HepG2 (cell line): ENCODE results near the gene ZNF821. TPM values are rescaled to one million over a fixed set of nuclear protein-coding genes. Genes with fewer than 3 reads are reported as not detected.

Source experiments
- ATAC-seq: fragments of 200-7000 bp; cut with Tn5 transposase; 3 replicates; pipeline ENCODE4 v1.9.1; 2020; ENCODE audit warnings: mild to moderate bottlenecking, moderate library complexity
- BruUV-seq: library from RNA; stranded (reverse); fragments of 400-500 nt; replicated peaks from 2 replicates; lab custom pipeline; 2021; lab: Mats Ljungman, UMichigan
- CTCF ChIA-PET: fragments of 300-600 bp; formaldehyde crosslinking; extraction: SDS; loops from one replicate; lab custom pipeline; 2021; ENCODE audit warnings: low total read pairs, inconsistent platforms, low intra/inter-chr PET ratio; lab: Yijun Ruan, JAX
- POLR2A ChIA-PET: fragments of 350-600 bp; sonication (Branson Sonifier 250); formaldehyde crosslinking; loops from one replicate; lab custom pipeline; 2020; ENCODE audit warnings: antibody characterized with exemption, inconsistent platforms; lab: Yijun Ruan, JAX
- DNase-seq: peaks from one replicate; pipeline ENCODE4 v3.0.0-alpha.2; 2015; ENCODE audit warnings: low spot score
- FAIRE-seq: peaks from 3 replicates; lab custom pipeline; 2011; peaks lifted over from hg19 to GRCh38; lab: Jason Lieb, UNC
- H2AFZ ChIP-seq: one replicate; pipeline ENCODE4 v1.6.1; 2011; ENCODE audit warnings: low read length, inconsistent platforms
- H3K27ac ChIP-seq: fragments of 300-600 bp; 3 replicates; pipeline ENCODE4 v1.8.0; 2011; ENCODE audit warnings: mixed run types, mild to moderate bottlenecking, mixed read lengths, low read length, inconsistent platforms; ENCODE audit not compliant: insufficient read depth; ENCODE audit errors: extremely low read length
- H3K27me3 ChIP-seq, 2 experiments: fragments of 200-600 bp in 1 of 2; 2 replicates in 1 of 2; 3 replicates in 1 of 2; pipeline versions ENCODE4 v1.6.0 to v1.8.0; 2011; ENCODE audit warnings: low read length in 2 of 2, mild to moderate bottlenecking in 2 of 2, moderate library complexity in 2 of 2, inconsistent platforms in 1 of 2; ENCODE audit not compliant: insufficient read depth in 2 of 2, control insufficient read depth in 1 of 2
- H3K36me3 ChIP-seq, 2 experiments: fragments of 200-600 bp in 1 of 2; replicated peaks in 1 of 2; 2 replicates in 1 of 2; 3 replicates in 1 of 2; pipeline versions ENCODE4 v1.5.1 to v1.8.0; 2011; ENCODE audit warnings: low read length in 2 of 2, inconsistent platforms in 1 of 2; ENCODE audit not compliant: insufficient read depth in 2 of 2, control insufficient read depth in 1 of 2
- H3K4me1 ChIP-seq: 2 replicates; pipeline ENCODE4 v1.5.1; 2012; ENCODE audit warnings: low read length, inconsistent platforms; ENCODE audit not compliant: insufficient read depth
- H3K4me2 ChIP-seq: 2 replicates; pipeline ENCODE4 v1.6.0; 2011; ENCODE audit warnings: low read depth, low read length, inconsistent platforms
- H3K4me3 ChIP-seq, 3 experiments: fragments of 200-600 bp in 1 of 3; sonication (generic), shearing (Covaris generic) in 1 of 3; replicated peaks in 1 of 3; 2 replicates each; pipeline ENCODE4 v1.5.1; 2011 to 2016; ENCODE audit warnings: low read length in 3 of 3, inconsistent platforms in 2 of 3, low read depth in 2 of 3, mild to moderate bottlenecking in 2 of 3, control low read depth in 1 of 3, mixed read lengths in 1 of 3; ENCODE audit not compliant: insufficient read depth in 1 of 3
- H3K79me2 ChIP-seq: one replicate; pipeline ENCODE4 v1.6.1; 2011; ENCODE audit warnings: low read length, inconsistent platforms; ENCODE audit not compliant: insufficient read depth
- H3K9ac ChIP-seq: 2 replicates; pipeline ENCODE4 v1.6.0; 2011; ENCODE audit warnings: mild to moderate bottlenecking, low read depth, low read length, inconsistent platforms; ENCODE audit not compliant: insufficient read depth
- H3K9me3 ChIP-seq: 2 replicates; pipeline ENCODE4 v1.5.1; 2012; ENCODE audit warnings: mild to moderate bottlenecking, low read length
- H4K20me1 ChIP-seq: 2 replicates; pipeline ENCODE4 v1.6.0; 2011; ENCODE audit warnings: inconsistent platforms, mild to moderate bottlenecking, low read length, moderate library complexity; ENCODE audit not compliant: insufficient read depth
- POLR2AphosphoS2 ChIP-seq: IDR thresholded peaks from 2 replicates; pipeline ENCODE4 v1.6.1; 2011; ENCODE audit warnings: low read depth, low read length, improper control_type of control experiment
- RBM22 ChIP-seq: fragments of 200-400 bp; formaldehyde crosslinking; optimal IDR thresholded peaks from 2 replicates; pipeline ENCODE3; 2017; ENCODE audit warnings: mild to moderate bottlenecking, low read length, moderate library complexity
- WGBS: methylation state at CpG from one replicate; pipeline ENCODE4 v1.1.6; 2017; ENCODE audit warnings: low lambda C conversion rate; 5-methylcytosine and 5-hydroxymethylcytosine counted together
- in situ Hi-C: cut with HindIII; loops from 2 replicates; pipeline ENCODE4 v1.10.0; 2017; ENCODE audit warnings: low pct_unique_long_range_greater_than_20kb; ENCODE audit not compliant: extremely low pct_ligation_motif_present
- intact Hi-C: fragments of 100-400 bp; cut with micrococcal nuclease; formaldehyde crosslinking; loops from one replicate; pipeline ENCODE4 v1.10.0; 2022; ENCODE audit not compliant: unreplicated experiment
- polyA plus RNA-seq, 8 experiments: library from polyadenylated mRNA; depleted of rRNA in 3 of 8; stranded (reverse) in 7 of 8; unstranded in 1 of 8; fragments of >200 nt; fragmentation: Illumina TruSeq in 4 of 8; extraction: Trizol in 4 of 8; gene quantifications; 2 replicates each; pipeline versions ENCODE4 v1.2.1 to v1.2.3, GENCODE V29; 2011 to 2016; ENCODE audit warnings: low read depth in 4 of 8, missing spikeins in 1 of 8, mixed read lengths in 1 of 8; ENCODE audit not compliant: insufficient read depth in 1 of 8
- total RNA-seq, 5 experiments: library from RNA; depleted of rRNA; stranded (reverse); fragments of >200 nt; fragmentation: Illumina TruSeq; extraction: Trizol; gene quantifications; 2 replicates each; pipeline ENCODE4 v1.2.3, GENCODE V29; 2016; ENCODE audit warnings: low read depth in 1 of 5
- TF ChIP-seq, protein P1 (sequence below): sonication (generic); formaldehyde crosslinking; IDR thresholded peaks from 2 replicates; pipeline ENCODE4 v1.8.0; 2022; ENCODE audit warnings: low read depth, missing genetic modification reagents
- TF ChIP-seq, protein P2 (sequence below): sonication (generic); formaldehyde crosslinking; IDR thresholded peaks from 2 replicates; pipeline ENCODE4 v1.4.0; 2020; ENCODE audit warnings: missing genetic modification reagents

Gene ZNF821
- total and polyA plus RNA-seq, 2 of the 13 experiments (the other 11 are each of a cell fraction or from before 2014, with no cell fraction given): 7.0 to 9.1 TPM

DNA sequence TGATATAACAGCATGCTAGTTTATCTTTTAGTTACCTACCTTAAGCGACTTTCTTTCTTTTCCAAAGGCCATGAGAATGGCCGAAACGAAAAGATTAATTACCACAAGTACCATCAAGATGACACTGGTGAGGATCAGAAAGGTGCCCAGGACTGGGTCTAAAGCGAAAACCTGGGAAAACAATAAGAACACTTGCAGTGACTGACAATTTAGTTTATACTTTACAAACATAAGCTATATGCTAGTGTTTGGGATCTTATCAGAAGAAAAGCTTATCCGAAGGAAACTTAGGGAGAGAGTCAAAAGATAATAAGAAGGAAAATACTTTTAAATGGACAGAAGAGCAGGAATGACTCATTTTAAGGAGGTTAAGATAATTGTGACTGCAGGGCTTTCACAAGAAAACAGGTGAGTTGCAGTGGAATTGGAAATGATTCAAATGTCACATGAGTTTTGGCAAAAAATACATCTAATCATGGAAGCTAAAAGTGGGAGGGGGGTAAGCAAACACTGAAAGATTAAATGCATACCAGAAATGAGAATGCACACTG, 46.1 kb upstream of the ZNF821 start:
- CTCF ChIA-PET: no interaction called here
- in situ Hi-C loops: no loop called here
- no peak for FAIRE-seq

DNA sequence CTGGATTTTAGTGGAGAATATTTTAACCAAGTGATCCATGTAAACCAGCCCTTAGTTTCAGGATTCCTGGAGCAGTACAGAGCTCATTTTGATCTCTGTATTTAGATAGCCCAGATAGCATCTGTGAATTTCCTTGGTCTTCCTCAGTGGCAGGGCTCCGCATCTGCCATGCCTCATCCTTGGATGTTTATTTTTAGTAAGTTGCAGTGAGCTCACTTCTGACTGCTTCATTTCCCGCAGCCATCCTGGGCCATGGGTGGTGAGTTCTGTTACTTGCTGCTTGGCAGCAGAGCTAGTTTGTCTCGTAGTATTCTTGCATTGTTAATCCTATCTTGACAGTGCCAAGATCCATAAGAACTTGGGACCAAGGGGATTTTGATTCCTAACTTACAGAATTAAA, 45.1 kb upstream of the ZNF821 start:
- no peak overlapping the region for H3K4me2 ChIP-seq
- H3K36me3 ChIP-seq: peaks cover 31 to 62% of the 10 kb centered on the region in 2 experiments
- TF ChIP-seq, protein P1, sequence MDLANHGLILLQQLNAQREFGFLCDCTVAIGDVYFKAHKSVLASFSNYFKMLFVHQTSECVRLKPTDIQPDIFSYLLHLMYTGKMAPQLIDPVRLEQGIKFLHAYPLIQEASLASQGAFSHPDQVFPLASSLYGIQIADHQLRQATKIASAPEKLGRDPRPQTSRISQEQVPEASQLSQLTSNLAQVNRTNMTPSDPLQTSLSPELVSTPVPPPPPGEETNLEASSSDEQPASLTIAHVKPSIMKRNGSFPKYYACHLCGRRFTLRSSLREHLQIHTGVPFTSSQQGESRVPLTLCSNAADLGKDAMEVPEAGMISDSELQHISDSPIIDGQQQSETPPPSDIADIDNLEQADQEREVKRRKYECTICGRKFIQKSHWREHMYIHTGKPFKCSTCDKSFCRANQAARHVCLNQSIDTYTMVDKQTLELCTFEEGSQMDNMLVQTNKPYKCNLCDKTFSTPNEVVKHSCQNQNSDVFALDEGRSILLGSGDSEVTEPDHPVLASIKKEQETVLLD (CRISPR knock-in tag): no peak
- peak; percentile 70 for TF ChIP-seq RBM22
- CTCF ChIA-PET: no interaction called here
- H3K27me3 ChIP-seq: no peaks in the 10 kb centered on the region
- POLR2A ChIA-PET: no interaction called here
- no TSS peak for BruUV-seq
- WGBS: 98% methylated on average over 3 of the region's 3 CpGs
- ATAC-seq (no peak), FAIRE-seq (no peak), DNase-seq (no peak)
- H2AFZ ChIP-seq: no peak overlapping the region
- H4K20me1 ChIP-seq: peaks cover 6% of the 10 kb centered on the region
- H3K9me3 ChIP-seq: no peaks in the 10 kb centered on the region
- no peak overlapping the region for H3K9ac ChIP-seq
- H3K79me2 ChIP-seq: peaks cover 2% of the 10 kb centered on the region
- no peak overlapping the region for H3K4me3 ChIP-seq
- intact Hi-C loops: no loop called here
- no peak overlapping the region for H3K27ac ChIP-seq
- in situ Hi-C loops: no loop called here
- peaks cover 10% of the 10 kb centered on the region for H3K4me1 ChIP-seq

More for the DNA sequence above, 46.1 kb upstream of the ZNF821 start:
- intact Hi-C loops: no loop called here
- Histone ChIP-seq H3K79me2 (peaks cover 2% of the 10 kb centered on the region), H4K20me1 (peaks cover 6% of the 10 kb centered on the region), H2AFZ (no peak overlapping the region), H3K4me1 (peaks cover 10% of the 10 kb centered on the region), H3K36me3 (peaks cover 27 to 60% of the 10 kb centered on the region in 2 experiments), H3K27me3 (no peaks in the 10 kb centered on the region), H3K4me2 (no peak overlapping the region), H3K27ac (no peak overlapping the region), H3K4me3 (no peak overlapping the region), H3K9ac (no peak overlapping the region), H3K9me3 (no peaks in the 10 kb centered on the region)
- POLR2A ChIA-PET: no interaction called here
- no peak for DNase-seq
- TF ChIP-seq POLR2AphosphoS2: peak; percentile 90
- TF ChIP-seq RBM22: peak; percentile 71
- TF ChIP-seq, protein P2, sequence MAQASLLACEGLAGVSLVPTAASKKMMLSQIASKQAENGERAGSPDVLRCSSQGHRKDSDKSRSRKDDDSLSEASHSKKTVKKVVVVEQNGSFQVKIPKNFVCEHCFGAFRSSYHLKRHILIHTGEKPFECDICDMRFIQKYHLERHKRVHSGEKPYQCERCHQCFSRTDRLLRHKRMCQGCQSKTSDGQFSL (CRISPR knock-in tag): no peak
- no peak for ATAC-seq
- 97% methylated on average over 5 of the region's 5 CpGs for WGBS
- BruUV-seq: no TSS peak
